Measurements from ENCODE around the gene ATG2B. TPM values are rescaled to one million over a fixed set of nuclear protein-coding genes. Genes with fewer than 3 reads are reported as not detected.
A peak's percentile ranks its signal among the peaks of the same experiment; 100 is the strongest.

ATG2B gene
- total and polyA plus RNA-seq, 4 experiments from 2014 or later = 1.0 to 37.8 (median 15.8) TPM

DNA sequence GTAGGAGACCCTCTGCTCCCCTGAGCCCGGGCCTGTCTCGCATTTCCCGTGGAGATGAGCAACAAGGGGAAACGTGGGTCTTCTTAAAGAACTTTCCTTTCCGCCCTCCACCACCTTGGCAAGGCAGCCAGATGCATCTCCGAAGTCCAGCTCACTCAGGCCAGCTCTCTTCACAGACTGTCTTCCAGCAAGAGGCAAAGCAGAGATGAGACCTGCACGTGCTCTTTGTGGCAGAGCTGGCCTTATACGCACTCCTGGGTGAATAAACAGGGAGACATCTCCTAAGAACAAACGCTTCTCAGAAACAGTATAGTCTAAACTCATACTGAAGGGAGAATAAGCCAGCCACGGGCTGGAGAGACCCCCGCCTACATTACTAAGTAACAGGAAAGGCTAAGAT lies 108.5 kb downstream of the ATG2B start:
- Histone ChIP-seq H3K27ac (ENCODE audit: low read depth, low read length) (no peak overlapping the region), H3K4me3 (ENCODE audit: low read length in 2 of 2) (no peak overlapping the region), H3K27me3 (ENCODE audit: insufficient read depth, low read length) (peaks cover 3% of the 10 kb centered on the region), H3K4me1 (ENCODE audit: insufficient read depth, low read length) (no peaks in the 10 kb centered on the region), H3K9me3 (ENCODE audit: control insufficient read depth in 1 of 2, low read length in 2 of 2) (no peaks in the 10 kb centered on the region), H3K36me3 (ENCODE audit: insufficient read depth, low read length) (no peaks in the 10 kb centered on the region)
- intact Hi-C loops (cut with micrococcal nuclease) = no loop called here
- no peaks in the 10 kb centered on the region for H3K9me3 Mint-ChIP-seq
- ChIA-PET CTCF (ENCODE audit: partially characterized antibody) (no interaction called here), POLR2A (ENCODE audit: partially characterized antibody) (no interaction called here)
- no peak for DNase-seq
- no peak overlapping the region for H3K27ac Mint-ChIP-seq
- no peak overlapping the region for H3K4me3 Mint-ChIP-seq
- no peaks in the 10 kb centered on the region for H3K36me3 Mint-ChIP-seq
- peaks cover 22 to 42% of the 10 kb centered on the region in 2 donors for H3K27me3 Mint-ChIP-seq
- H3K4me1 Mint-ChIP-seq = no peaks in the 10 kb centered on the region

DNA sequence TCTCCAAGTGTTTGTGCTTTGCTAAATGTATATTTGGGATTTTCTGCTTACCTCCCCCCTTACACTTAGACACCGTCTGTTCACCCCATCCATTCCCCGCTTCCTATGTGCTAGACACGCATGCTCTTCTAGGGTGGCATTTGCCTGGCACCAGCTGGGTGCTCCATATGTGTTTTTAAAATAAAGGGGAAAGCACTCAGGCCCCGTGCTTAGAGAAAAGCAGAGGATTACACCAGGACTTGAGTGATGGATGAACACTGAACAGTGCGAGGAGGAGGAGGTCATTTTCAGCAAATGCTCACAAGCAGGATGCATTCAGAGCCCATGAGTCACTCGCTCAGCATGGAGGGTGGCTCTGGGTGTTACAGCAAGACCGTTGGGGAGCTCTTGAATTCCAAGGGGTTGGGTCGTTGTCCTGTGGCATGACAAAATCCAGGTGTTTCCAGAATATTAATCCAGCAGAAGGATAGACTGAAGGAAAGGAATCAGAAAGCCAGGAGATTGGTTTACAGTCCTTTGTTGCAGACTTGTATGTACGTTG lies 110.1 kb downstream of the ATG2B start:
- CTCF ChIA-PET (ENCODE audit: partially characterized antibody) = no interaction called here
- DNase-seq = no peak
- H3K36me3 Mint-ChIP-seq = no peaks in the 10 kb centered on the region
- no peaks in the 10 kb centered on the region for H3K4me1 ChIP-seq (ENCODE audit: insufficient read depth, low read length)
- H3K27ac ChIP-seq (ENCODE audit: low read depth, low read length) = no peak overlapping the region
- H3K4me1 Mint-ChIP-seq = no peaks in the 10 kb centered on the region
- H3K4me3 ChIP-seq (ENCODE audit: low read length in 2 of 2) = no peak overlapping the region
- H3K27me3 ChIP-seq (ENCODE audit: insufficient read depth, low read length) = peaks cover 3% of the 10 kb centered on the region
- H3K27me3 Mint-ChIP-seq = peaks cover 26 to 42% of the 10 kb centered on the region in 2 donors
- intact Hi-C loops (cut with micrococcal nuclease) = no loop called here
- peaks cover 0 to 2% (median 0%) of the 10 kb centered on the region in 8 donors for H3K9me3 Mint-ChIP-seq
- POLR2A ChIA-PET (ENCODE audit: partially characterized antibody) = no interaction called here
- H3K36me3 ChIP-seq (ENCODE audit: insufficient read depth, low read length) = no peaks in the 10 kb centered on the region
- no peaks in the 10 kb centered on the region for H3K9me3 ChIP-seq (ENCODE audit: control insufficient read depth in 1 of 2, low read length in 2 of 2)
- no peak overlapping the region for H3K27ac Mint-ChIP-seq
- no peak overlapping the region for H3K4me3 Mint-ChIP-seq

DNA sequence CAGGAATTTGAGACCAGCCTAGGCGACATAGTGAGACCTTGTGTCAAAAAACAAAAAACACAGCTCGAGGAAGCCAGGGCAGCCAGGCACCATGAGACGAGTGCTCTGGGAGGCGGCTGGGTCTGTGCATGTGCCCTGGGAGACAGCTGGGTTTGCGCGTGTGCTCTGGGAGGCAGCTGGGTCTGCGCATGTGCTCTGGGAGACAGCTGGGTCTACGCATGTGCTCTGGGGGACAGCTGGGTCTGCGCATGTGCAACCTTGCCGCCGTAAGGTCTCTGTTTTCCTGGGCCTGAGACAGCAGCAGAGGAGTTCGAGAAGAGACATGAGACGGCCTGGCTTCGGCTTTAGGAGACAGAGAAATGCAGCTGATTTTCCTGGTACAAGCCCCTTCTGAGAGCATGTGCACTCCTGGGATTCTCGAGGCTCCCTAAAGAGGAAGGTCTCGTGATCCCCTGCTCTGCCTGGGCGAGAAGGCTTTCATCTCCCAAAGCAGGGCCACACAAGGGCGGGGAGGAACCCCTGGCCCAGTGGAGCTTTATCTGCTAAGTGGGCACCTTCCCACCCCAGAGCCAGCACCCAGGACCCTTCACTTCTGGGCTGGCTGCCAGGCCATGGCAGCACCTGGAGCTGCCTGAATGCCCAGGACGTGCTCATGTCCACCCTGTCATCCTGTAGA lies 110.7 kb downstream of the ATG2B start:
- no peaks in the 10 kb centered on the region for H3K36me3 ChIP-seq (ENCODE audit: insufficient read depth, low read length)

DNA sequence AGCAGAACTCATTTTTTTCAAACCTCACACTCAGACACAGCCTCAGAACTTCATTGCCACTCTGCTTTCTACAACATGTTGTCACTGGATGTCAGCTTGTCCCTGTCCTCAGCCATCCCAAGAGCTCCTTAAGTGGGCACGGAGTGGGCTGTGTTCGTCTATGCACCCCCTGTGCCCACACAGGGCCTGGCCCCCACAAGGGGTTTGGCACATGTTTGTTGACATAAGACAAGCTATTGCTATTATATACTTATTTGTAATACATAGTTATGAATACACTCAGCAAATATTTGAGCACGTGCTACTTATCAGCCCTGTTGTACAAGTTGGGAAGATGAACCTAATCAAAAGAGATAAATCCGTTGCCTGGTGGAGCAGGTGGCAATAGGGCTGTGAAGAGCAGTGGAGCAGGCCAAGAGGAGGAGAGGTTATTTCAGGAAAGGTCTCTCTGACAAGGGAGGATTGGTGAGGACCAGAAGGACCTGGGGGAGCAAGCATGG lies 111.4 kb downstream of the ATG2B start:
- no peaks in the 10 kb centered on the region for H3K4me1 ChIP-seq (ENCODE audit: insufficient read depth, low read length)
- no peaks in the 10 kb centered on the region for H3K9me3 ChIP-seq (ENCODE audit: control insufficient read depth in 1 of 2, low read length in 2 of 2)
- intact Hi-C loops (cut with micrococcal nuclease) = no loop called here
- Mint-ChIP-seq H3K27ac (peak overlapping the region in 1 of 7 donors; percentile 29), H3K36me3 (no peaks in the 10 kb centered on the region), H3K27me3 (peaks cover 21 to 42% of the 10 kb centered on the region in 2 donors), H3K4me1 (no peaks in the 10 kb centered on the region), H3K9me3 (peaks cover 0 to 2% (median 0%) of the 10 kb centered on the region in 8 donors), H3K4me3 (no peak overlapping the region)
- ChIA-PET CTCF (ENCODE audit: partially characterized antibody) (no interaction called here), POLR2A (ENCODE audit: partially characterized antibody) (no interaction called here)
- no peak for DNase-seq
- no peak overlapping the region for H3K4me3 ChIP-seq (ENCODE audit: low read length in 2 of 2)
- no peaks in the 10 kb centered on the region for H3K36me3 ChIP-seq (ENCODE audit: insufficient read depth, low read length)
- H3K27ac ChIP-seq (ENCODE audit: low read depth, low read length) = no peak overlapping the region
- H3K27me3 ChIP-seq (ENCODE audit: insufficient read depth, low read length) = peaks cover 3% of the 10 kb centered on the region

More for the DNA sequence above, 110.7 kb downstream of the ATG2B start:
- DNase-seq = no peak
- H3K27me3 Mint-ChIP-seq = peaks cover 24 to 42% of the 10 kb centered on the region in 2 donors
- no peak overlapping the region for H3K4me3 Mint-ChIP-seq
- POLR2A ChIA-PET (ENCODE audit: partially characterized antibody) = no interaction called here
- H3K27me3 ChIP-seq (ENCODE audit: insufficient read depth, low read length) = peaks cover 3% of the 10 kb centered on the region
- no peak overlapping the region for H3K4me3 ChIP-seq (ENCODE audit: low read length in 2 of 2)
- H3K9me3 ChIP-seq (ENCODE audit: control insufficient read depth in 1 of 2, low read length in 2 of 2) = no peaks in the 10 kb centered on the region
- H3K4me1 ChIP-seq (ENCODE audit: insufficient read depth, low read length) = no peaks in the 10 kb centered on the region
- no peak overlapping the region for H3K27ac Mint-ChIP-seq
- no peak overlapping the region for H3K27ac ChIP-seq (ENCODE audit: low read depth, low read length)
- H3K9me3 Mint-ChIP-seq = peaks cover 0 to 2% (median 0%) of the 10 kb centered on the region in 8 donors
- CTCF ChIA-PET (ENCODE audit: partially characterized antibody) = no interaction called here
- intact Hi-C loops (cut with micrococcal nuclease) = no loop called here
- H3K4me1 Mint-ChIP-seq = no peaks in the 10 kb centered on the region
- no peaks in the 10 kb centered on the region for H3K36me3 Mint-ChIP-seq

DNA sequence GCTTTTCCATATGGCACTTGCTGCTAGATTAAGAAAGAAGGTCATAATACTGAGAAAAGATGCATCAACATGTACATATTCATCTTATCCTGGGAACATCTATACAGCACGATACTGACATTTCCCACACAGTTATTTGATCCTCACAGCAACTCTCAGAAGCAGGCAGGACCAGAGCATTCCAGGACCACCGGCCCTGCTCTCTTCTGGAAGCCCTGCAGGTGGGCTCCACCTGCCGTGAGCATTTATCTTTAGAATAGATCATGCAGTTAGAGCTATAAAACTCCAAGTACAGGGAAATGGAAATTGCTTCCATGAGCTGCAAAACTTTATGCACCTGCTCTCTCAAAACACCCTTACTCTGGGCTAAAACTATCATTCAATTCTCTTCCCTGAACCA lies 112.7 kb downstream of the ATG2B start:
- H3K27me3 ChIP-seq (ENCODE audit: insufficient read depth, low read length) = peaks cover 3% of the 10 kb centered on the region
- H3K9me3 Mint-ChIP-seq = peaks cover 0 to 2% (median 0%) of the 10 kb centered on the region in 8 donors

DNA sequence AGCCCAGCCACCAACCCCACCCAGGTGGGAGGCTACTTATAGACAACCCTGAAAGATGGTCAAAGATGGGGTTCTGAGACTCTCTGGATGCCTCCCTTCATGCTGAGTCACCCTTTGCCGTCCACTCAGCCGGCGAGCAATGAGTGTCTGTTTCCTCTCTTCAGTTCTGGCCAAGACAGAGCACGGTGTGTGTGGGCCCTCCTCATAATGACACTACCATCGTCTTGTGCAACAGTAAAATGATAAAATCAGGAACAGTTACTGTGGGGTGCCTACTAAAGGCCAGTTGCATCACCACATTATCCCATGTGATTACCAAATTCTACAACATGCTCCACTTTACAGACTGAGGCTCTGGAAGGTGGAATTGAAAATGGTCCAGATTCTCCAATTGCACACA lies 114.1 kb downstream of the ATG2B start:
- Mint-ChIP-seq H3K9me3 (peaks cover 0 to 2% (median 0%) of the 10 kb centered on the region in 8 donors), H3K27ac (no peak overlapping the region), H3K36me3 (no peaks in the 10 kb centered on the region), H3K4me1 (no peaks in the 10 kb centered on the region), H3K4me3 (no peak overlapping the region), H3K27me3 (peaks cover 20 to 32% of the 10 kb centered on the region in 2 donors)
- no peak for DNase-seq
- no peak overlapping the region for H3K4me3 ChIP-seq (ENCODE audit: low read length in 2 of 2)
- intact Hi-C loops (cut with micrococcal nuclease) = no loop called here
- H3K27me3 ChIP-seq (ENCODE audit: insufficient read depth, low read length) = peaks cover 3% of the 10 kb centered on the region
- H3K9me3 ChIP-seq (ENCODE audit: control insufficient read depth in 1 of 2, low read length in 2 of 2) = no peaks in the 10 kb centered on the region
- H3K27ac ChIP-seq (ENCODE audit: low read depth, low read length) = no peak overlapping the region
- H3K4me1 ChIP-seq (ENCODE audit: insufficient read depth, low read length) = no peaks in the 10 kb centered on the region
- H3K36me3 ChIP-seq (ENCODE audit: insufficient read depth, low read length) = no peaks in the 10 kb centered on the region
- ChIA-PET CTCF (ENCODE audit: partially characterized antibody) (no interaction called here), POLR2A (ENCODE audit: partially characterized antibody) (no interaction called here)

More for the DNA sequence above, 112.7 kb downstream of the ATG2B start:
- H3K27ac Mint-ChIP-seq = no peak overlapping the region
- peaks cover 25 to 40% of the 10 kb centered on the region in 2 donors for H3K27me3 Mint-ChIP-seq
- H3K4me1 ChIP-seq (ENCODE audit: insufficient read depth, low read length) = no peaks in the 10 kb centered on the region
- H3K4me3 Mint-ChIP-seq = no peak overlapping the region
- no peaks in the 10 kb centered on the region for H3K36me3 Mint-ChIP-seq
- no peaks in the 10 kb centered on the region for H3K36me3 ChIP-seq (ENCODE audit: insufficient read depth, low read length)
- H3K4me1 Mint-ChIP-seq = no peaks in the 10 kb centered on the region
- POLR2A ChIA-PET (ENCODE audit: partially characterized antibody) = no interaction called here
- intact Hi-C loops (cut with micrococcal nuclease) = no loop called here
- H3K4me3 ChIP-seq (ENCODE audit: low read length in 2 of 2) = no peak overlapping the region
- H3K9me3 ChIP-seq (ENCODE audit: control insufficient read depth in 1 of 2, low read length in 2 of 2) = no peaks in the 10 kb centered on the region
- CTCF ChIA-PET (ENCODE audit: partially characterized antibody) = no interaction called here
- DNase-seq = no peak
- no peak overlapping the region for H3K27ac ChIP-seq (ENCODE audit: low read depth, low read length)

DNA sequence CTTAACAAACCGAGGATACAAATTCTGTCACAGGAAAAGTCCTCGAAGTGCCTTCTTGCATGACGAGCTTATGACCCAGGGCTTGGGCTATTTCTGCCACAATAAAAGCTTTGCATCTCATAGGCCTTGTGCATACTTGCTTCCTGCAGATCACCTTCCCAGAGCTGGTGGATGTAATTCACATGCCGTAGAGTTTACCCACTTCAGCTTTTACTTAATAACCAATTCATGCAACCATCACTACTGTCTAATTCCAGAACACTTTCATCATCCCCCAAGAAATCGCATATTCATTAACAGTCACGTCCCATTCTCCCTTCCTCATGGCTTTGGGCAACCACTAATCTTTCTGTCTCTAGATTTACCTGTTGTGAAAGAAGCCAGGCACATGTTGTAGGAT lies 116.1 kb downstream of the ATG2B start:
- H3K36me3 ChIP-seq (ENCODE audit: insufficient read depth, low read length) = no peaks in the 10 kb centered on the region
- intact Hi-C loops (cut with micrococcal nuclease) = no loop called here
- peaks cover 0 to 2% (median 0%) of the 10 kb centered on the region in 8 donors for H3K9me3 Mint-ChIP-seq
- H3K27me3 Mint-ChIP-seq = peaks cover 11 to 21% of the 10 kb centered on the region in 2 donors
- ChIA-PET POLR2A (ENCODE audit: partially characterized antibody) (no interaction called here), CTCF (ENCODE audit: partially characterized antibody) (no interaction called here)
- H3K36me3 Mint-ChIP-seq = no peaks in the 10 kb centered on the region
- H3K4me1 ChIP-seq (ENCODE audit: insufficient read depth, low read length) = no peaks in the 10 kb centered on the region
- no peak overlapping the region for H3K4me3 ChIP-seq (ENCODE audit: low read length in 2 of 2)
- H3K27ac Mint-ChIP-seq = no peak overlapping the region
- no peaks in the 10 kb centered on the region for H3K9me3 ChIP-seq (ENCODE audit: control insufficient read depth in 1 of 2, low read length in 2 of 2)
- DNase-seq = no peak
- no peaks in the 10 kb centered on the region for H3K4me1 Mint-ChIP-seq
- H3K4me3 Mint-ChIP-seq = peak overlapping the region in 1 of 8 donors; percentile 20
- H3K27ac ChIP-seq (ENCODE audit: low read depth, low read length) = no peak overlapping the region
- no peaks in the 10 kb centered on the region for H3K27me3 ChIP-seq (ENCODE audit: insufficient read depth, low read length)
